ENCODE data around the gene LENG1. TPM values are rescaled to one million over a fixed set of nuclear protein-coding genes. Genes with fewer than 3 reads are reported as not detected.
A peak's percentile ranks its signal among the peaks of the same experiment; 100 is the strongest.

Gene LENG1
- total and polyA plus RNA-seq, 9 of the 15 experiments (the other 6 are each of a cell fraction or from before 2014, with no cell fraction given), result 0.30 to 10.5 (median 4.7) TPM

GRCh38 chr19:54136864-54137698, 22.4 kb downstream of the LENG1 start (continued):
- TF ChIP-seq RBM39 (optimal IDR thresholded peaks at IDR 0.05; ENCODE audit: low read depth, low read length) (no peak), KLF13 (tag; IDR thresholded peaks at IDR 0.05; ENCODE audit: borderline replicate concordance, low read depth) (no peak; the same call in 1 of the 2 replicates), FOXM1 (IDR thresholded peaks at IDR 0.05; ENCODE audit: low read depth) (0 out of 2 replicates have a peak, but pooled peaks have one; percentile 37), FOXM1 (CRISPR knock-in tag; IDR thresholded peaks at IDR 0.05; ENCODE audit: low read depth) (no peak), MLLT1 (IDR thresholded peaks at IDR 0.05) (peak; percentile 15 to 97; a peak in 2 of 4 replicates), ZNF263 (CRISPR knock-in tag; IDR thresholded peaks at IDR 0.05; ENCODE audit: borderline replicate concordance) (peak; percentile 1; the same call in 1 of the 2 replicates), HES1 (IDR thresholded peaks at IDR 0.05; ENCODE audit: low read depth) (no peak), CEBPZ (IDR thresholded peaks at IDR 0.05; ENCODE audit: borderline replicate concordance, low read depth, low read length) (peak; percentile 96), GMEB1 (CRISPR knock-in tag; IDR thresholded peaks at IDR 0.05) (0 out of 2 replicates have a peak, but pooled peaks have one; percentile 41), CREM (IDR thresholded peaks at IDR 0.05; ENCODE audit: low read depth) (peak; percentile 59), SMARCA4 (IDR thresholded peaks at IDR 0.05) (no peak), ATF6 (CRISPR knock-in tag; IDR thresholded peaks at IDR 0.05) (no peak), ARNT (IDR thresholded peaks at IDR 0.05) (no peak), CREB1 (IDR thresholded peaks at IDR 0.05) (0 out of 2 replicates have a peak, but pooled peaks have one; percentile 45), CREB1 (CRISPR knock-in tag; IDR thresholded peaks at IDR 0.05) (peak; percentile 40; the same call in 1 of the 2 replicates), FOXP1 (CRISPR knock-in tag; IDR thresholded peaks at IDR 0.05) (no peak), PTBP1 (IDR thresholded peaks at IDR 0.05; ENCODE audit: low read depth, low read length) (no peak), ZNF324 (CRISPR knock-in tag; IDR thresholded peaks at IDR 0.05) (no peak), CBX5 (IDR thresholded peaks at IDR 0.05; ENCODE audit: borderline replicate concordance, low read depth) (no peak)

All from K562 (cell line).